GM19238 (cell line): Measurements from ENCODE around the gene AKR1A1.
"Not testable (repeated sequence)": the region's sequence is repeated elsewhere in the genome, so short reads cannot be mapped to it uniquely, and the experiment has no call there.

Experiments
- DNase-seq: peaks from one replicate; pipeline ENCODE4 v3.0.0; 2011; ENCODE audit warnings: low spot score; ENCODE audit not compliant: insufficient read length

Gene AKR1A1

GRCh38 chr1:45523516-45523915 is 27.1 kb upstream of the AKR1A1 start:
- not testable (repeated sequence) for DNase-seq

GRCh38 chr1:45523975-45524374 is 26.7 kb upstream of the AKR1A1 start:
- not testable (repeated sequence) for DNase-seq

- DNase-seq, result no peak
Observed at GRCh38 chr1:45526135-45526644, 24.4 kb upstream of the AKR1A1 start.

GRCh38 chr1:45530632-45531135 is 19.9 kb upstream of the AKR1A1 start:
- DNase-seq, result no peak

GRCh38 chr1:45531873-45532272 is 18.8 kb upstream of the AKR1A1 start:
- no peak for DNase-seq

GRCh38 chr1:45535988-45536766 is 14.4 kb upstream of the AKR1A1 start:
- no peak for DNase-seq

- DNase-seq, result no peak
Observed at GRCh38 chr1:45536886-45537285, 13.7 kb upstream of the AKR1A1 start.

GRCh38 chr1:45541193-45541592 is 9.4 kb upstream of the AKR1A1 start:
- DNase-seq, result no peak

GRCh38 chr1:45542591-45542990 is 8.0 kb upstream of the AKR1A1 start:
- DNase-seq, result no peak

GRCh38 chr1:45543581-45544417 is 6.8 kb upstream of the AKR1A1 start:
- DNase-seq, result peak; percentile 35

- no peak for DNase-seq
Observed at GRCh38 chr1:45544530-45544929, 6.1 kb upstream of the AKR1A1 start.

- DNase-seq, result no peak
Observed at GRCh38 chr1:45545019-45545493, 5.6 kb upstream of the AKR1A1 start.

GRCh38 chr1:45545553-45546310 is 4.9 kb upstream of the AKR1A1 start:
- DNase-seq, result no peak

- no peak for DNase-seq
Observed at GRCh38 chr1:45551684-45552083, 1.1 kb downstream of the AKR1A1 start.

- no peak for DNase-seq
Observed at GRCh38 chr1:45552331-45552730, 1.7 kb downstream of the AKR1A1 start.

- DNase-seq, result no peak
Observed at GRCh38 chr1:45554198-45554597, 3.6 kb downstream of the AKR1A1 start.

- DNase-seq, result no peak
Observed at GRCh38 chr1:45557422-45557944, 6.9 kb downstream of the AKR1A1 start.

GRCh38 chr1:45563843-45564242 is 13.2 kb downstream of the AKR1A1 start:
- DNase-seq, result no peak

GRCh38 chr1:45566722-45567121 is 16.1 kb downstream of the AKR1A1 start:
- no peak for DNase-seq

- DNase-seq, result no peak
Observed at GRCh38 chr1:45567911-45568310, 17.3 kb downstream of the AKR1A1 start.

- no peak for DNase-seq
Observed at GRCh38 chr1:45568421-45568820, 17.8 kb downstream of the AKR1A1 start.
